H54 (cell line): ENCODE results near the gene MBD2.
"Not testable (repeated sequence)": the region's sequence is repeated elsewhere in the genome, so short reads cannot be mapped to it uniquely, and the experiment has no call there.

Source experiments
- DNase-seq: peaks from one replicate; pipeline ENCODE4 v3.0.0; 2011; ENCODE audit warnings: low spot score, mixed read lengths; ENCODE audit not compliant: insufficient read length
- FAIRE-seq: peaks from 3 replicates; lab custom pipeline; 2011; peaks lifted over from hg19 to GRCh38; lab: Jason Lieb, UNC
- POLR2A ChIP-seq: IDR thresholded peaks from 2 replicates; pipeline ENCODE4 v1.6.1; 2011; ENCODE audit warnings: low read depth, mild to moderate bottlenecking, low read length

MBD2 gene

DNA sequence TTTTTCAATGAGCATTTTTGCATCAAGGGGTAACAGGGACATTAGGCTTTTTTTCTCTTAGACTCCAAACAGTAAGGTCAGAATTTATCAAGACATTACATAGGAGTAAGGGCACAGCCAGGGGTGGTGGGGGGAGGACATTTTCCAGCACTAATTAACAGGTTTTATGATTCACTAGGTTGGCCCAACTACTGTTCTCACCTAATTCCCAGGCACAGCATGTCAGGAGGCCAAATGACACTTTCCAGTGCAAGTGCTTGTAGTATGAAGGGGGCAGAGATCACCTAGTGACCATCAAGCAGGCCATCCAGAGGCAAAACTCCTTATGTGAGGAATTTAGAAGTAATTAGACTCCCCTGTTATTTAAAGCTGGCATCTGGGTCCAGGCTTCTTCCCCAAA lies 3.9 kb upstream of the MBD2 start:
- no peak for FAIRE-seq
- no peak for DNase-seq
- no peak for TF ChIP-seq POLR2A

DNA sequence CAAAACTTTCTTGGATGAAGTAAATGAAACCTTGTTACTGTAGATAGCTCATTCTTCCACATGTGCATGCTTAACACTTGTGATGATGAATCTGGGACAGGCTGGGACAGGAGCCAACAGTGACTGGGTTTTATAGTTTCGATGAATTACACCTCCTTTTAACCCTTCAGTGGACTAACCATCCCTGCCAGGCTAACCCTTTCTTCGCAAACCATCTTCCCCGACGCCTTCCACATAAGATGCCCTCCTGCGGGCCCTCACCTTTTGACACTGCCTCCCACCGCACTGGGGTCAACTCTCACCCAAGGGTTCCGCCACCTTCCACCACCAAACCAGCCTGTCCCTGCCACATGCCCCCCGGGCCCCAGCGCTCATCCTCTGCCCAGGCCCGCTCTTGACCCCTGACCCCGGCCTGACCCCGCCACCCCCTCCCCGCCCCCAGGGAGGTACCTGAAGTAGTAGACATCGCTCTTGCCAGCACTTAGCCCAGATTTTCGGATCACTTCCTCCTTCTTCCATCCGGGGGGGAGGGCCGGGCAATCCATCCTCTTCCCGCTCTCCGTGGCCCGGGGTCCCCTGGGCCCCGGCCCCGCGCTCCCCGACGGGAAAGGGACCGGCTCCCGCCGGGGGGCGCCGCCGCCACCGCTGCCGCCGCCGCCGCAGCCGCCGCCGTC lies 764 bp downstream of the MBD2 start:
- FAIRE-seq (peak; percentile 90), DNase-seq (peak; percentile 30)
- TF ChIP-seq POLR2A = no peak

DNA sequence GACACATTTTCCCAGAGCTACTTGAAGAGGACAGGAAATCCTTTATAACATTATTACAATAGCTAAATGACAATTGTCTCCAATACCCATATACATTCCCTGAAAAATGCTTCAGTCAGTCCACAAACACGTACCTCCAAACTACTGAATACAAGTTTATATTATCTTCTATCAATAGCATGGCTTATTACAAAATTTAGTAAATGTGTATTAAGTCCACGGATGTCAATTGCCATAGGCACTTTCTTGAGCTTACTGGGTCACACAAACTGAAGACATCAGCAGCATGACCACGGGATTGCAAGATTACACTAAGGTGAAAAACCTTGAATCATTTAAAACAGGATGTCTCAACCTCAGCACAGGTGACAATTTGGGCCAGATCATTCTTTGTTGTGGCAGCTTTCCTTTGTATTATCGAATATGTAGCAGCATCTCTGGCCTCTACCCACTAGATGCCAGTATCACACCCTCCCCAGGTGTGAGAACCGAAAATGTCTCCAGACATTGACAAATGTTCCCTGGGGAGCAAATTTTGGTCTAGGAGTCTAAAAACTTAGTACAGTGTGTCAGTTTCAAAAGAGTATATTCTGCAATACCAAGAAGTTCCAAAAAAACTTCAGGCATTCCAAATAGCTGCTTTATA lies 1.4 kb downstream of the MBD2 start:
- DNase-seq (no peak), FAIRE-seq (no peak)
- TF ChIP-seq POLR2A = no peak

DNA sequence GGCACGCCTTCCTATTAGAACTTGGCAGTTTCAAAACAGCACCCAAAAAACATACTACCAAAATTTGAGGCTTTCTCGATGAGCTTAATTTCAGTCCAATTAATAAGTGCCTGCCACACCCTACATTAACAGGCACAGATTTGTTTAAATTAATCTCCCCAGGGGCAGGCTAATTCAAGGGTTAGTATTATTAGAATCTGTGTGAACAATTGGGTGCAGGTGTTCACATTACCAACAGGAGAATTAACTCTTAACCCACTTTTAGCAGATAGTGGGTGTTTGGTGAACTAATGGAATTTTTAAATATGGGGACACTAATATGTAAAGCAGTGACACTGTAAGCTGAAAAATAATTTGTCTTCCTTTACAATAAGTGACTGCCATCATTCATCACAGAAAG lies 4.1 kb downstream of the MBD2 start:
- FAIRE-seq = no peak
- no peak for DNase-seq
- no peak for TF ChIP-seq POLR2A

DNA sequence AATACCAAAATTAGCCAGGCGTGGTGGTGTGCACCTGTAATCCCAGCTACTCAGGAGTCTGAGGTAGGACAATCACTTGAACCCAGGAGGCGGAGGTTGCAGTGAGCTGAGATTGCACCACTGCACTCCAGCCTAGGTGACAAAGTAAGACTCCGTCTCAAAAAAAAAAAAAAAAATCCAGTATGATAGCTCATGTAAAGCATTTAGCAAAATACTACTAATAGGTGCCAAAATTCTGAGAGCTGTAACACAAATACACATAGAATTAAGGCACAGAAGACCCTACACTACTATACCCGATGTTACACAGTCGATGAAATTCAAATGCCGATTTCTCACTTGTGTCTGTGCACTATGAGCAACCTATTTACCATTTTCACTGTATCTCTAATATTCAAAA lies 5.7 kb downstream of the MBD2 start:
- not testable (repeated sequence) for DNase-seq, FAIRE-seq

DNA sequence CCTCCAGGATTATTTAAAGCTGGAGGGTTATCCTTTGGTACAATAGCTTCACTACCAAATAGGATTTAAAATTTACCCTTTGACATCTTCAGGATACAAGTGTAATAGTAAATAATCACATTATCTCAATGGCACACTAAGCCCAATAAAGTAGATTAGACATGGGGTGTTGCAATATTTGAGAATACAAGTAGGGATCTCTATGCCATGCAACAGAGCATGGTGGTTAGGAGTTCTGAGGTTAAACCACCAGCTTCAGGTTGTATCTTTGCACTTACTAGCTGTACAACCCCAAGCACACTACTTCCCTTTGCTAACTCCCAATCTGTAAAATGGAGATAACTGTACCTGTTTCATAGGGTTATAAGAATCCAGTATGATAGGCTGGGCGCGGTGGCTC lies 6.2 kb downstream of the MBD2 start:
- FAIRE-seq = no peak
- TF ChIP-seq POLR2A = no peak
- no peak for DNase-seq

DNA sequence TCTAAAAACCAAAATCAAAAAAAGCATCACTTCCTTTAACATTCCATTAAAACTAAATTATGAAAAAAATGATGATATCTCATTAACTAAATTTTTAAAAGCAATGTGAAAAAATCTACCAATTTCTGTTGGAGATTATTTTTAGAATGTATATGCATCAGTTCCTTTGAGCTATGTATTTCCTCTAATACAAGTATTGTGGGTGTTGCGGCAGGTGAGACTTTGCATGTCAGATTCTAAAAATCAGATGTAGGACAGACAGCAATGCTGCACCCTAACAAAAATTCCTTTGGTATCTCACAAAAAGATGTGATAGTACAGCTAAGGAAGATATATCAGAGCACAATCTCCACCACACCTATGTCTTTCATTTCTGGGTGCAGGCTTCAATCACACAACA lies 6.8 kb downstream of the MBD2 start:
- FAIRE-seq = no peak
- no peak for TF ChIP-seq POLR2A
- no peak for DNase-seq

DNA sequence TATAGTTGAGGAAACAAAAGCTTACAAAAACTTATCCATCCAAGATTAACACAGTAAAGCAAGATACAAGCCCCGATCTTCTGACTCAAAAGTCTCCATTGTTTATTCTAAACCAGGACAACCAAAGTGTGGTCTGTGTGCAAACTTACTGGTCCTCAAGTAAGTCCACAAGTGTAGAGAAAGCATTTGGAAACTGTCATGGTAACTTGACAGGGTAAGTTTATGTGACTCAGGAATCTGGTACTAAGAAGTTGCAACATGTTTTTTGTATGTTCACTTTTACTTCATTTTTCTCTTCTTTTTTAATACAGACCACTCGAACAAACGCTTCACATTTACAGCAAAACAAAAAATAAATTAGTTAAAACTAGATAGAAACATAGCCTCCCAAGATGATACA lies 9.4 kb downstream of the MBD2 start:
- DNase-seq = no peak

DNA sequence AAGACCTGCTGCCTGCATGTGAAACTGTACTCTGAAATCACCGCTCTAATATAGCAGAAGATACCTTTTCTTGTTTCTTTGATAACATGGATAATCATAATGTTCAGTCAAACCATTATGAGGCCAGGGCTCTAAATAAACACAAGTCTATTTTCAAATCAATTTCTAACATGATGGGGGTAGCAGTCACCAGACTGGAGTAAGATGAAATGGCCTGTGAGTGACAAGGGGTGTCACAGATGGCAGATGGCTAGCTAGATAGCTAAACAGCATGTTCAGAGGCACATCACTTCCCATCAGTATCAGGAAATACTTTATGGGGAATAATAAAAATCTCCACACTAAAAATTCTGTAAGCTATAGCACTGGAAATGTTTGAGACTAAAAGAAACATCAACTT lies 14.0 kb downstream of the MBD2 start:
- no peak for FAIRE-seq
- DNase-seq = no peak
- TF ChIP-seq POLR2A = no peak

More for the DNA sequence above, 9.4 kb downstream of the MBD2 start:
- TF ChIP-seq POLR2A = no peak
- FAIRE-seq = no peak

DNA sequence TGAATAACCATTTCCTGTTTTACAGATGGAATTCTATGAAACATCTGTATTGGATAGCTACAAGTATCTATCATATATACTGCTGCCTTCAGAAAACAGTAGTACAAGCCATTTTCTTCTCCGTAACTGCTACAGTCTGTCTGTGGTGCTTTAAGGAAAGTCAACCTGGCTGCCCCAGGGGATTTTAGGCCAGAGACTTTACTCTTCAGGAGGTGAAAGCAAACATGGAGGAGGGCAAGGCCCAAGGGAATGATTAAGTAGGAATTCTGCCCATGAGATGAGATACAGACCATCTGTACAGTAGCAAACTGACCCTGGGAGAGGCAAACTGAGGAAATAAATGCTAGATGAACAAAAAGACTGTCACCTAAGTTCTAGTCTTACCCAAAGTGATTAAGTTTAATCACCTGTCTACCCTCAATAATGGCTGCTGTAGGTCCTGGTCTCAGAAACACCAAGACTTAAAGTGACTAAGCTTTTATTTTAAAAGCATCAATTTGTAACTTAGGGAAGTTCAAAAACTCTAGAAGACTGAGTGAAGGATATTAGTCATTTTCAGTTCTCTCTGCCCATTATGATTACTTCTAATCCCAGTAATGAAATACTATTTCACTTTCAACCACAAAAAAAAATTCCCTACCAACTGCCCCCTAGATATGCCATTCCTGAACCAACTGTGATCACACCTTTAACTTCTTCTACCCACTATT lies 14.8 kb downstream of the MBD2 start:
- TF ChIP-seq POLR2A = no peak
- FAIRE-seq (no peak), DNase-seq (no peak)

DNA sequence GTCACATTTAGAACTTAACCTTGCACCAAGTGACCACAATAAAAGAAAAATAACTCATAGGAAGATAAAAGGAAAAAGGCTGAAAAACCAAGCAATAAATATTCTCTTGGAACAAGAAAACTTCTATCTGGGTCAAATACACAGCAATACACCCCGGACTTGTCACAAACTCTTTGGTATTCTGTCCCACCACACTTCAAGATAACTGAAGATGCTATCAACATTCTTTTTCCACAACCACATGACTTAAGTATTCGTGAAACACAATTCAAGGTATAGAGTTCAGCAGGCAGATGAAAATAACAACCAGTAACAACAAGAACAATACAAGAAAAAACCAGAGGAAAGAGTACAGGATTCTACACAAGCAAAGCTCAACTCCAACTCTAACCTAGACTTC lies 18.0 kb downstream of the MBD2 start:
- FAIRE-seq = no peak
- no peak for TF ChIP-seq POLR2A

DNA sequence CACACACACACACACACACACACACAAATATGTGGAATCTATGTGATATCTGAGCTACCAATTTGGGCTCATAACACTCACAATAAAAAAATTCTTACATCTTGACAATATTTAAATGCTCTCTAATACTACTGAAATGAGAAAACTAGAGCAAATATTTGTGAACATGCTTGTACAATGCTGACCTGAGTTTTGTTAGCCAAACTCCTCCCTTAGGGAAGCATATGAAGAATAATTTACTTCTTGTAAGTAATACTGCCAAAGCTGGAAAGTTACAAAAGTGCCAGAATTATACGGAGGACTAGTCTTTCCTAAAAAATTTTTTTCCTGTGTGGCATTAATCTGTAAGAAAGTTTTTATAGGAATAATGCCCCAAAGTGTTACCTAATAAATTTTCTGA lies 18.5 kb downstream of the MBD2 start:
- FAIRE-seq (no peak), DNase-seq (no peak)
- TF ChIP-seq POLR2A = no peak

More for the DNA sequence above, 18.0 kb downstream of the MBD2 start:
- DNase-seq = no peak

DNA sequence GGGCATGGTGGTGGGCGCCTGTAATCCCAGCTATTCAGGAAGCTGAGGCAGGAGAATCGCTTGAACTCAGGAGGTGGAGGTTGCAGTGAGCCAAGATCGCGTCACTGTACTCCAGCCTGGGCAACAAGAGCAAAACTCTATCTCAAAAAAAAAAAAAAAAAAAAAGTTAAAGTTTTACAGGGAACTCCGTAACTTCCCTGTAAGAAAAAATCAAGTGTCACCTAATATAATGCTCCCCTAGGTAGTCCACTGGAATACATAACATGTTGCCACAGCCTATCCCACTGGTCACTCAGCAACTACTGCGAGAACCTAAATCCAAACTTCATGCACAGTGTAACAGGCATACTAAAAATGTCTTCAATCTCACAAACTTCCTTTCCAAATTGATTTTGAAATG lies 19.0 kb downstream of the MBD2 start:
- not testable (repeated sequence) for FAIRE-seq, DNase-seq

DNA sequence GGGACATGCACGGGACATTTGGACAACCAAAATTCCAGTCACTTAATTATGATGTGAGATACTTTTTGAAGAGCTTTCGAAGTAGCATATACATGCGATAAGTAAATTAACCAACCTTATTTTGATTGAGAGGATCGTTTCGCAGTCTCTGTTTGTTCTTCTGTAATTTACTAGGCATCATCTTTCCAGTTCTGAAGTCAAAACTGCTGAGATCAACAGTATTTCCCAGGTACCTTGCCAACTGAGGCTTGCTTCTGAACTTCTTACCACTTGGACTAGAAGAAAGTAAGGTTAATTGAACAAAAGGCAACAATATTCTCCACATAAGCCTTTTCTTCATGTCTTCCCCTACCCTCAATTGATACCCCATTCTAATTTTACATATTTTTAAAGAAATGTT lies 19.6 kb downstream of the MBD2 start:
- TF ChIP-seq POLR2A = no peak
- no peak for DNase-seq
- FAIRE-seq = no peak

DNA sequence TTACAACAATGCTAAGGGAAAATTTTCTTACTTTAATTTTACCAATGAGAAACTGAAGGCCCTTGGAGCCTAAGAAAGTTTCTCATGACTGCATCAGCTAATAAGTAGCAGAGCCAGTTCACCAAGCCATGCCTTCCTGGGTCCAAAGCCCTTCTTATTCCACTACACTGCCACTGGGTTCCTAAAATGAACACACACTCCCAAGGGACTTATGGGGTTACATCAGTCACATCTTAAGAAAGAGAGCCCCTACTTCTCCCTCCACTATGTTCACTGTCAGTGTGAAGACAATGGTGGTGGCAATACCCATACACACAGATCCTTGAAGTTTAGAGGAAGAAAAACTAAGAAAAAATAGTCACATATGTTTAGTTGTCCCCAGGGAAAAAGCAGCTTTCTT lies 20.6 kb downstream of the MBD2 start:
- DNase-seq (no peak), FAIRE-seq (no peak)
- no peak for TF ChIP-seq POLR2A
